PFSK-1 (cell line): ENCODE data around the gene BTBD19.
A peak's percentile ranks its signal among the peaks of the same experiment; 100 is the strongest.

Experiments used
- FOXP2 ChIP-seq: optimal IDR thresholded peaks from 2 replicates; pipeline ENCODE3; 2011; ENCODE audit warnings: borderline replicate concordance, control low read depth, inconsistent platforms; ENCODE audit not compliant: insufficient read depth; ENCODE audit errors: extremely low read length, extremely low read depth
- POLR2AphosphoS5 ChIP-seq: IDR thresholded peaks from 2 replicates; pipeline ENCODE4 v1.6.1; 2012; ENCODE audit warnings: low read depth, mild to moderate bottlenecking, control low read depth, low read length, moderate library complexity
- SIN3A ChIP-seq: IDR thresholded peaks from 2 replicates; pipeline ENCODE4 v1.6.1; 2012; ENCODE audit warnings: mild to moderate bottlenecking, low read length, moderate library complexity, borderline replicate concordance; ENCODE audit not compliant: insufficient read depth
- TAF1 ChIP-seq: IDR thresholded peaks from 2 replicates; pipeline ENCODE4 v1.6.1; 2012; ENCODE audit warnings: low read length, control low read depth, borderline replicate concordance; ENCODE audit not compliant: insufficient read depth
- TF ChIP-seq, protein P1 (sequence below), 2 experiments: IDR thresholded peaks; 2 replicates each; pipeline versions ENCODE4 v1.6.1 to v1.8.0; 2011 to 2012; ENCODE audit warnings: low read depth in 2 of 2, low read length in 2 of 2, control low read depth in 1 of 2, inconsistent platforms in 1 of 2, mild to moderate bottlenecking in 1 of 2, moderate library complexity in 1 of 2; ENCODE audit not compliant: insufficient read depth in 1 of 2

The BTBD19 gene

GRCh38 chr1:44819608-44820327 lies 11.4 kb downstream of the BTBD19 start:
- TF ChIP-seq SIN3A, result peak; percentile 76; the same call in 1 of the 2 replicates
- peak; percentile 98 for TF ChIP-seq POLR2AphosphoS5
- TF ChIP-seq TAF1, result peak; percentile 55; the same call in 1 of the 2 replicates
- TF ChIP-seq FOXP2, result no peak

DNA sequence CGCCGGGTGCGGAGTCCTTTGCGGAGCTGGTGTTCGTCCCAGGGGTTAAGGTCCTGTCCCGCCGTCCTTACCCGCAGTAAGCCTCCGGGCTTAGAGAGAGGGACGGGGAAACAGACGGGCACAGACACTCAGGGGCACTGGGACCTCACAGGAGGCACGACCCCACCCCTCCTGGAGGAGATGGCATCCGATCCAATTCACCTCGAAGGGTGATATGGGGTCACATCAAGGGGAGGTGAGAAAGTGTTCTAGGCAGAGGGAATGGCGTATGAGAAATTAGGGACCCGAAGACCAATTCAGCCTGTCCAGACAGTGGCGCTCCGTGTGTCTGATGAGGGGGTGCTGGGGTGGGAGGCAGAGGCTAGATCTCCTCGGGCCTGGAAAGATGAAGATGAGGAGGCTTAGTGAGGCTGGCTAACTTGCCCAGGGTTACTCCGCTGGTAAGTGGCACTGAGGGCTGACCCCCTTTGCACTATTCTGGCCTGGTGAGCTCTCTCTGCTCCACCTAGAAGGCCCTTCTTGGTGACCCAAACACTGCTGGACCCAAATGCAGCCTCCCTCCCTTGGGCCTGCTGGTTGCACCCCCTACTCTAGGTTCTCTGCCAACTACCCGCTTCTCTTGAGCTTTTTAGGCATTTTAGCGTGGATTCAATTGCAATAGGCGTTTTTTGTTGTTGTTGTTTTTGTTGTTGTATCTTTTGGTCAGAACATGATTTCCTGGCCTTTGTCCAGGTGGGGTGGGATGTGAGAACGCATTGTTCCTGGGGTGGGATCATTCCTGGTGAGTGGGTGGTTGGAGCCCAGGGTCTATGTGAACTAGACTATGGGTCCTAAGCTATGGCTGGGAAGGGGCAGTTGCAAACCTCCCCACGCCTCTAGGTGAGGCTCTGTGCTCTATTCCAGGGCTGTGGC lies 12.3 kb downstream of the BTBD19 start:
- TF ChIP-seq SIN3A (no peak), POLR2AphosphoS5 (no peak), FOXP2 (no peak), TAF1 (no peak)
- TF ChIP-seq, protein P1, sequence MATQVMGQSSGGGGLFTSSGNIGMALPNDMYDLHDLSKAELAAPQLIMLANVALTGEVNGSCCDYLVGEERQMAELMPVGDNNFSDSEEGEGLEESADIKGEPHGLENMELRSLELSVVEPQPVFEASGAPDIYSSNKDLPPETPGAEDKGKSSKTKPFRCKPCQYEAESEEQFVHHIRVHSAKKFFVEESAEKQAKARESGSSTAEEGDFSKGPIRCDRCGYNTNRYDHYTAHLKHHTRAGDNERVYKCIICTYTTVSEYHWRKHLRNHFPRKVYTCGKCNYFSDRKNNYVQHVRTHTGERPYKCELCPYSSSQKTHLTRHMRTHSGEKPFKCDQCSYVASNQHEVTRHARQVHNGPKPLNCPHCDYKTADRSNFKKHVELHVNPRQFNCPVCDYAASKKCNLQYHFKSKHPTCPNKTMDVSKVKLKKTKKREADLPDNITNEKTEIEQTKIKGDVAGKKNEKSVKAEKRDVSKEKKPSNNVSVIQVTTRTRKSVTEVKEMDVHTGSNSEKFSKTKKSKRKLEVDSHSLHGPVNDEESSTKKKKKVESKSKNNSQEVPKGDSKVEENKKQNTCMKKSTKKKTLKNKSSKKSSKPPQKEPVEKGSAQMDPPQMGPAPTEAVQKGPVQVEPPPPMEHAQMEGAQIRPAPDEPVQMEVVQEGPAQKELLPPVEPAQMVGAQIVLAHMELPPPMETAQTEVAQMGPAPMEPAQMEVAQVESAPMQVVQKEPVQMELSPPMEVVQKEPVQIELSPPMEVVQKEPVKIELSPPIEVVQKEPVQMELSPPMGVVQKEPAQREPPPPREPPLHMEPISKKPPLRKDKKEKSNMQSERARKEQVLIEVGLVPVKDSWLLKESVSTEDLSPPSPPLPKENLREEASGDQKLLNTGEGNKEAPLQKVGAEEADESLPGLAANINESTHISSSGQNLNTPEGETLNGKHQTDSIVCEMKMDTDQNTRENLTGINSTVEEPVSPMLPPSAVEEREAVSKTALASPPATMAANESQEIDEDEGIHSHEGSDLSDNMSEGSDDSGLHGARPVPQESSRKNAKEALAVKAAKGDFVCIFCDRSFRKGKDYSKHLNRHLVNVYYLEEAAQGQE (IDR thresholded peaks at IDR 0.05; ENCODE audit: insufficient read depth in 1 of 2, low read depth in 2 of 2, low read length in 2 of 2), result no peak

DNA sequence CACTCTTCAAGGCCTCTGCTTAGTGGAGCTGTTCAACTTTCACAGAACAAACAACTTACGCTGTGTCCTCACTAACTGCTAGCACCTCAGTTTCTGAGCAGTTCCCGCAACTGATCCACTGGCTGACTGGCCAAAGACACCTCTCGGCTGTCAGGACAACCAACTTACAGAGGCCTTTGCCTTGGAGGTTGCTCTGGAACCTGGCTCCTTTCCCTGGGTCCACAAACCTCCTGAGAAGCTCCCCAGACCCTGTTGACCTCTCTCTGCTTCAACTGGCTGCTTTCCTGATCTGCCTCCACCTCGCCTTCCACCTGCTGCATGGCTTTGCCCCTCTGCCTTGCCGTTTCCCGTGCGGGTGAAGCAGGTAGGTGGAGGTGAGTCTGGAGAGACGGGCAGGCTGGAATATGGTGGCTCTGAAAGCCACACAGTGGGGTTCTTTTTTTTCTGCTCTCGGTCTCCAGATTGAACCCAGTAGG lies 13.0 kb downstream of the BTBD19 start:
- TF ChIP-seq SIN3A, result no peak

- TF ChIP-seq FOXP2 (no peak), SIN3A (no peak), POLR2AphosphoS5 (no peak), TAF1 (no peak)
- TF ChIP-seq, protein P1 (IDR thresholded peaks at IDR 0.05; ENCODE audit: insufficient read depth in 1 of 2, low read depth in 2 of 2, low read length in 2 of 2), result no peak
Measured at GRCh38 chr1:44822131-44822701, 13.9 kb downstream of the BTBD19 start.

GRCh38 chr1:44822981-44823451 lies 14.7 kb downstream of the BTBD19 start:
- TF ChIP-seq POLR2AphosphoS5, result no peak
- TF ChIP-seq SIN3A, result no peak
- TF ChIP-seq TAF1, result no peak
- TF ChIP-seq FOXP2, result no peak
- TF ChIP-seq, protein P1 (IDR thresholded peaks at IDR 0.05; ENCODE audit: insufficient read depth in 1 of 2, low read depth in 2 of 2, low read length in 2 of 2), result no peak

- no peak for TF ChIP-seq POLR2AphosphoS5
- TF ChIP-seq TAF1, result no peak
- TF ChIP-seq FOXP2, result no peak
- TF ChIP-seq, protein P1 (IDR thresholded peaks at IDR 0.05; ENCODE audit: insufficient read depth in 1 of 2, low read depth in 2 of 2, low read length in 2 of 2), result no peak
- TF ChIP-seq SIN3A, result no peak
Measured at GRCh38 chr1:44826375-44827196, 18.3 kb downstream of the BTBD19 start.
